HL-60 (cell line): ENCODE measurements around the gene ATL2.

ENCODE experiments used
- CTCF ChIP-seq: IDR thresholded peaks from one replicate; pipeline ENCODE4 v1.5.1; 2011; ENCODE audit warnings: low read length, control low read depth, inconsistent platforms; ENCODE audit not compliant: insufficient read depth
- GABPA ChIP-seq: IDR thresholded peaks from 2 replicates; pipeline ENCODE4 v1.6.1; 2012; ENCODE audit warnings: low read depth
- POLR2AphosphoS5 ChIP-seq: IDR thresholded peaks from 2 replicates; pipeline ENCODE4 v1.6.1; 2012; ENCODE audit warnings: low read depth
- REST ChIP-seq: IDR thresholded peaks from 2 replicates; pipeline ENCODE4 v1.6.1; 2012; ENCODE audit warnings: low read depth; ENCODE audit not compliant: insufficient replicate concordance
- SPI1 ChIP-seq: IDR thresholded peaks from 2 replicates; pipeline ENCODE4 v1.6.1; 2012; ENCODE audit warnings: low read depth, mild to moderate bottlenecking, borderline replicate concordance

- TF ChIP-seq REST (no peak), CTCF (no peak), GABPA (no peak), POLR2AphosphoS5 (no peak), SPI1 (no peak)
Observed at GRCh38 chr2:38281095-38281742, 95.9 kb downstream of the ATL2 start.
